D721Med (cell line): ENCODE measurements around the gene HPS5.

ENCODE experiments used
- DNase-seq: peaks from one replicate; pipeline ENCODE4 v3.0.0; 2011; ENCODE audit warnings: low spot score; ENCODE audit not compliant: insufficient read length
- FAIRE-seq: peaks from 2 replicates; lab custom pipeline; 2011; peaks lifted over from hg19 to GRCh38; lab: Jason Lieb, UNC
- CTCF ChIP-seq: IDR thresholded peaks from 2 replicates; pipeline ENCODE4 v1.5.1; 2012; ENCODE audit warnings: mild to moderate bottlenecking, control low read depth; ENCODE audit not compliant: insufficient read depth; ENCODE audit errors: missing control alignments

Gene HPS5, protein sequence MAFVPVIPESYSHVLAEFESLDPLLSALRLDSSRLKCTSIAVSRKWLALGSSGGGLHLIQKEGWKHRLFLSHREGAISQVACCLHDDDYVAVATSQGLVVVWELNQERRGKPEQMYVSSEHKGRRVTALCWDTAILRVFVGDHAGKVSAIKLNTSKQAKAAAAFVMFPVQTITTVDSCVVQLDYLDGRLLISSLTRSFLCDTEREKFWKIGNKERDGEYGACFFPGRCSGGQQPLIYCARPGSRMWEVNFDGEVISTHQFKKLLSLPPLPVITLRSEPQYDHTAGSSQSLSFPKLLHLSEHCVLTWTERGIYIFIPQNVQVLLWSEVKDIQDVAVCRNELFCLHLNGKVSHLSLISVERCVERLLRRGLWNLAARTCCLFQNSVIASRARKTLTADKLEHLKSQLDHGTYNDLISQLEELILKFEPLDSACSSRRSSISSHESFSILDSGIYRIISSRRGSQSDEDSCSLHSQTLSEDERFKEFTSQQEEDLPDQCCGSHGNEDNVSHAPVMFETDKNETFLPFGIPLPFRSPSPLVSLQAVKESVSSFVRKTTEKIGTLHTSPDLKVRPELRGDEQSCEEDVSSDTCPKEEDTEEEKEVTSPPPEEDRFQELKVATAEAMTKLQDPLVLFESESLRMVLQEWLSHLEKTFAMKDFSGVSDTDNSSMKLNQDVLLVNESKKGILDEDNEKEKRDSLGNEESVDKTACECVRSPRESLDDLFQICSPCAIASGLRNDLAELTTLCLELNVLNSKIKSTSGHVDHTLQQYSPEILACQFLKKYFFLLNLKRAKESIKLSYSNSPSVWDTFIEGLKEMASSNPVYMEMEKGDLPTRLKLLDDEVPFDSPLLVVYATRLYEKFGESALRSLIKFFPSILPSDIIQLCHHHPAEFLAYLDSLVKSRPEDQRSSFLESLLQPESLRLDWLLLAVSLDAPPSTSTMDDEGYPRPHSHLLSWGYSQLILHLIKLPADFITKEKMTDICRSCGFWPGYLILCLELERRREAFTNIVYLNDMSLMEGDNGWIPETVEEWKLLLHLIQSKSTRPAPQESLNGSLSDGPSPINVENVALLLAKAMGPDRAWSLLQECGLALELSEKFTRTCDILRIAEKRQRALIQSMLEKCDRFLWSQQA

GRCh38 chr11:18321969-18322711, at the start of gene HPS5, which contains the start of gene GTF2H1:
HPS5 (minus strand) TSS chr11:18322140; CDS start chr11:18317858, 4,282 bp downstream.
GTF2H1 (plus strand) TSS chr11:18322567; CDS start chr11:18333075, 10,508 bp downstream.
- FAIRE-seq (peak; percentile 82), DNase-seq (peak; percentile 81)
- no peak for TF ChIP-seq CTCF

DNA sequence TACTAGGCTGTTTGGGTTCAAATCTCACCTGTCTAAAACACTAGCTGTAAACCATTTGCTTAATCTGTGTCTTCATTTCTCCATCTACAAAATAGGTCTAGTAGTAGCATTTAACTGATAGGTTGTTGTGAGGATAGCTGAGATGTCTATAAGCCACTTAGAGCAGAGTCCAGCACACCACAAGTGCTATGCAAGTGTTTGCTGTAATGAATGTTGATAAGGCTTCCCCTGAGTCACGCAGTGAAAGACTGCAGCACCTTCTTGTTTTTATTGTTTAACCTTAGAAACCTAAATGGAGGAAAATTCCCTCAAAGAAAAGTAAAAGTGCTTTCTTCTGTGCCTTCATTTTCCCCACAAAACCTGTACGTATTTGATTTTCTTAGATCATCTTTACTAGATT, 49.3 kb upstream of the HPS5 start:
- no peak for DNase-seq
- TF ChIP-seq CTCF = no peak
- no peak for FAIRE-seq

GRCh38 chr11:18369398-18369797, 47.5 kb upstream of the HPS5 start:
- FAIRE-seq = no peak

DNA sequence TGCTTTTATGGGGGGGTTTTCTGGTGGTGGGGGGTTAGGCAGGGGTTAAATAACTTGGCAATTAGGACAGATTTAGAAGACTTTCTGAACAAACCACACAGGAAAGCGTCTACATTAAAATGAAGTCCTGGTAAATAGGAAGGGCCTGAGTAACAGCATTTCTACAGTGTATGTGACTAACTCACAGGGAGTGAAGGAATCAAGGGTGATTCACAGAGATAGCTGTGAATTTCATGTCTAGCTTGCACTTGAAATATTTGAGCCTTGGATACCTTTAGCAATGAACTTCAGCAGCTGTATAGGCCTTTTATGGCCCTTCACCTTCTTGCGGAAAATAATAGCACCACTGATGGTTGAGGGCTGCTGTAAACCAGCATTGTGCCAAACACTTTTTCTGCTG, 46.3 kb upstream of the HPS5 start:
- no peak for TF ChIP-seq CTCF
- DNase-seq (no peak), FAIRE-seq (no peak)

More at GRCh38 chr11:18369398-18369797, 47.5 kb upstream of the HPS5 start:
- no peak for TF ChIP-seq CTCF
- no peak for DNase-seq

DNA sequence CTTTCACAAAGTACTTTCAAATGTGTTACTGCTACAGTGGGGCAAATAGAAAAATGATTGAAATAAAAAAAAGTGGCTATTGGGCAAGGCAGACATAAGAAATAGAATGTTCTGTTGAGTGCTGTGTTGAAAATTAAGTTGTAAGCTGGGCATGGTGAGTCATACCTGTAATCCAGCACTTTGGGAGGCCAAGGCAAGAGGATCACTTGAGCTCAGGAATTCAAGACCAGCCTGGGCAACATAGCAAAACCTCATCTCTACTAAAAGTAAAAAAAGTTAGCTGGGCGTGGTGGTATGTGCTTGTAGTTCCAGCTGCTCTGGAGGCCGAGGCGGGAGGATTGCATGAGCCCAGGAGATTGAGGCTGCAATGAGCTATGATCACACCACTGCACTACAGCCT, 45.5 kb upstream of the HPS5 start:
- no peak for TF ChIP-seq CTCF
- FAIRE-seq (no peak), DNase-seq (no peak)

DNA sequence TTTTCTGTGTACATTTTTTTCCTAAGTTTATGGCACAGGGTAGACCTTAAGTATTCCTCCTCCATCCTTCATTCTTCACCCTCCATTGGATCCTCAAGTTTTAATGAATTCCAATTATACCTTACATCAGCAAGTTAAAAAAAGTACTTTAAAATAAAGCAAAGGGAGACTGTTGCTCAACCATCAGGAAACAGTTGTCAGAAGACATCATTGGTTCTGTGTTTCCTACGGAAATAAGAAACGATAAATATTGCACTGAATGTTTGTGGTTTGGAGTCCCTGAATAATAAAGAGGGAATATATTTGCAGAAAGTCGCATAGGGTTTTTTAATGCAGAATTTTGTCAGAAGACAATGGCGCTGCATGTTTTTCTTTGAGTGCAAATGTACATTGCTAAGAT, 44.3 kb upstream of the HPS5 start:
- no peak for TF ChIP-seq CTCF
- no peak for DNase-seq

More for the DNA sequence above, 44.3 kb upstream of the HPS5 start:
- no peak for FAIRE-seq
